Aortic smooth muscle cell (primary cell): ENCODE measurements around the gene PNLIPRP3. TPM values are rescaled to one million over a fixed set of nuclear protein-coding genes. Genes with fewer than 3 reads are reported as not detected.

ENCODE experiments used
- total RNA-seq: library from RNA; depleted of rRNA; stranded (reverse); fragments of >200 nt; gene quantifications from 2 replicates; pipeline ENCODE4 v1.2.3, GENCODE V29; 2014

The PNLIPRP3 gene
- total RNA-seq: not detected in 2 replicates

GRCh38 chr10:116427671-116428070 lies at the start of gene PNLIPRP3:
Gene PNLIPRP3 (plus strand): TSS chr10:116427847. CDS start chr10:116428013, 166 bp downstream.

Other genes starting within 250 kb of the PNLIPRP3 start
- under 0.01 and 0.12 TPM in 2 replicates for gene GFRA1, start 154.6 kb upstream of the PNLIPRP3 start, total RNA-seq
- not detected in 2 replicates for gene CCDC172, start 103.4 kb upstream of the PNLIPRP3 start, total RNA-seq
- gene PNLIP, start 118.1 kb downstream of the PNLIPRP3 start, total RNA-seq: not detected in 2 replicates
- gene PNLIPRP1, start 163.1 kb downstream of the PNLIPRP3 start, total RNA-seq: not detected in 2 replicates
- not detected in 2 replicates for gene PNLIPRP2, start 193.1 kb downstream of the PNLIPRP3 start, total RNA-seq